ENCODE measurements around the gene YARS2.
"Not testable (repeated sequence)": the region's sequence is repeated elsewhere in the genome, so short reads cannot be mapped to it uniquely, and the experiment has no call there.

YARS2 gene

DNA sequence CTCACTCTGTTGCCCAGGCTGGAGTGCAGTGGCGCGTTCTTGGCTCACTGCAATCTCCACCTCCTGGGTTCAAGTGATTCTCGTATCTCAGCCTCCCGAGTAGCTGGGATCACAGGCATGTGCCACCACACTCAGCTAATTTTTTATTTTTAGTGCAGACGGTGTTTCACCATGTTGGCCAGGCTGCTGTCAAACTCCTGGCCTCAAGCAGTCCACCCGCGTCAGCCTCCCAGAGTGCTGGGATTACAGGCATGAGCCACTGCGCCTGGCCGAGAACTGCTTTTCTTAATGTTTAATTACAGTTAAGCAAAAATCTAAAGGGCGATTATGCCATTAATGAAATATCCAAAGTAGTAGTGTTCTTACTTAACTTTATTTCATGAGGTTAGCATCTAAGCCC, 13.6 kb downstream of the YARS2 start:
- no peak for DNase-seq

DNA sequence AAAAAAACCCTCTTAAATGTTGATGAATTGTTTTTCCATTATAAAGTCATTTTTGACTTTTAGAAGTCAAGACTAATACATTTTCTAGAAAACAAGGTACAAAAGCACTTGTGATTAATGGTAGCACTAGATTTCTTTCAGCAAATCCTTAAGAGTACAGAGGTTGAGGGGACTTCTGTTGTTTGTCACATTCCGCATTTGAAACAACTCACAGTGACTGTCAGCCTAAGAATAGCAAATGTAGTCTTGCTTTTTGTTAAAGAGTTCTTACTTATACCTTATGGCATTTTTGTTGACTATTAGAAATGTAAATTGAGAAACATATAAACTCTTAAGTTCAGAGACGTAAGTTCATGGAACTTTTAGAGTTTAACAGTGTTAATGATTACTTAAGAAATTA, 16.4 kb downstream of the YARS2 start:
- DNase-seq = no peak

DNA sequence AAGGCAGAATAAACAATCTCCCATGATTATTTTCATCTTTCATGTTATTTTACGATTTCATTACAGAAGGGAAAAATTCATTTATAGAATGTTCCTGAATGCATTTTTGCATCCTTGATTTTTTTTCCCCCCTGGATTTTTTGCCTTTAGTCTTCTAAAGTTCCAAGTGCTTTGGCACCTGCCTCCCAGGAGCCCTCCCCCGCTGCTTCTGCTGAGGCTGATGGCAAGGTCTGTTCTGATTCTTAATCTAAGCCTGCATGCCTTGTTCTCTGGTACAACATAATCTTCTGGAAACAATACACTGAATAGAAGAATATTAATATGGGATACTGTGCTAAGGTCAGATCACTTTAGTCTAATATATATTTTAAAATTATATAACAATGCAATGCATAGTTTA, 18.0 kb downstream of the YARS2 start:
- DNase-seq = no peak

DNA sequence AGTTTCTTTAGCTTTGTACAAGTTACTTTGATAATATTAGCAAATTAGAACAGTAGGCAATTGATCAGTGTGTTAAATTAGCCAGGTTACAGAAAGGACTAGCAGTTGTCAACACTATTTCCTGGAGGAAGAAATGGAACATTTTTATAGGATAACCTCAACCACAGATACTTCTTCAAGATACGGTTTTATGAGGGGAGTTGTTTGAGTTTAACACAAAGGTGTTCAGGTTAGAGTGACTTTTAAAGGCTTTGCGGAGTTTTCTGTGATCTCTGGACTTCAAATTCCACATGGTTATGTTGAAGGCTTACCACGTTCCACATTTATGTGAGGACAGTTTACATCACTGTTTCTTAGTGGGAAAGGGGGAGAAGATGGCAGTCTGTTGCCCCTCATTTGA, 19.3 kb downstream of the YARS2 start:
- no peak for DNase-seq

DNA sequence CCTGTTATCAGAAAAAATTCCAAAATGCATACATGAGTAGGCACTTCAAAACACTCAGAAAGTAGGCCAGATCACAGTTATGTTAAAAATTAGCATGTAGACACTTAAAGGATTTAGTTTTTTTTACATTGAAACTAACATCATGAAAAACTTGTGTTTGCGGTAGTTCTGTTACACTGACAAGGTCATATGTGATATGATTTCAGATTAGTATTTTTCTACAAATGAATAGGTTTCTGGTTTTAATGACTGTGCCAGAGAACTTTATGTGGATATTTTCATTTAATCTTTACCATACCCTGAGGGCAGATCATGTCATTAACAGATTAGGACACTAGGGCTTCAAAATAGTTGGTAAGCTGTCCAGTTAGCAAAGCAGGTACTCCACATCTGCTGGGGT, 20.7 kb downstream of the YARS2 start:
- DNase-seq = no peak

DNA sequence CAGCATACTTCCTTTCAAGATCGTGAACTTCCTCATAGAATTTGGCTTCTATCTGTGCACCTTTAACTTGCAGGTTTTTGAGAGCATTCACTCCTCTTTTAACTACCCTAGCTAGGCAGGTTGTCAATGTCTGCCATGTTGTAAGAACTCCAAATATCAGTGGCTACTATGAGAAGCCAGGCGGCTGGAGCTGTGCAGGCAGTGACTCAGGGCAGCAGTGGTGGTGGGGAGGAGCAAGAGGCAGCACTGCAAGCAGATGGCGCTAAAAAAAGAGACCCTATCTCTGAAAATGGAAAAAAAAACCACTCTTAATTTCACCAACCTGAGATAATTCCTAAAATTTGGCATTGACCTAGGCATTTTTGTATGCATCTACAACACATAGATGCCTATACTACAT, 28.5 kb downstream of the YARS2 start:
- no peak for DNase-seq

DNA sequence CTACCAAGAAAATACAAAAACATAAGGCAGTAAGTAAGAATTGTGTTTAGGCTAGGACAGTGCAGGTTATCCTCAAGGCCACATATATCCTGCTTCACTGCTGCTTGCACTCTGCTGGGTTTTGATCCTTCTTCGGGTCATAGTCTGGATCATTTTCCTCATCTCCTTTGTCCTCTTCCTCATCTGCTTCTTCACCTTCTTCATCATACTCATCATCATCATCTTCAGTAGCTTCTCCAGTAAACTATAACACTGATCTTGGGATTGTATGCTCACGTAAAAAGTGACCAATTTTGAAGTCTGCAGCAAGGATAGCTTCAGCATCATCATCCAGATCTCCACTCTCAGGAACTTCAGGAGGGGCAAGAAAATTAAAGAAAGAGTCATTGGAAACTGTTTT, 29.4 kb downstream of the YARS2 start:
- DNase-seq = no peak

DNA sequence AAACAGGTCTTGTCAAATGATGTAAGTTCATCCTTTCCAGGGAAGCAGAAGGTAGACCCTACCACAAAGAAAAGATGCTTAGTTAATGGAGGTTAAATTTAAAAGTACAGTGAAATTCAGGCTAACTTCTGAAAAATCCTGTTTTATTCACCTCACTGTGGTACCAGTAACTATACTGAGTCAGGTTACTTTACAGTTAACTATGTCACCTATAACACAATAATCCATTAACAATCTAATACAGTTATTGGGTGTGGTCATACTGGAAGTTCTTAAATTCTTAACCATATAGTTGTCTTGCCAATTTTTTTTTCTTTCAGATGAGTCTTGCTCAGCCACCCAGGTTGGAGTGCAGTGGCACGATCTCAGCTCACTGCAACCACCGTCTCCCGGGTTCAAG, 30.4 kb downstream of the YARS2 start:
- DNase-seq = not testable (repeated sequence)

DNA sequence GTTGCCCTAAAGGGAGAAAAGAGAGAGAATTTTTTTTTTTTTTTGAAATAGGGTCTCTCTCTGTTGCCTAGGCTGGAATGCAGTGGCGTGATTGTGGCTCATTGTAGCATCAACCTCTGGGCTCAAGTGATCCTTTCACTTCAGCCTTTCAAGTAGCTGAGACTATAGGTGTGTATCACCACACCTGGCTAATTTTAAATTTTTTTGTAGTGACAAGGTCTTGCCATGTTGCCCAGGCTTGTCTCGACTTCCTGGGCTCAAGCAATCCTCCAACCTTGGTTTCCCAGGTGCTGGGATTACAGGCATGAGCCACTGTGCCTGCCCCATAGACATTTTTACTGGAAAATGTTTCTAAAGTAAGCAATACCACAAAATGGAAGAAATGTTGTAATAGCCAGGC, 36.8 kb downstream of the YARS2 start:
- DNase-seq = no peak

DNA sequence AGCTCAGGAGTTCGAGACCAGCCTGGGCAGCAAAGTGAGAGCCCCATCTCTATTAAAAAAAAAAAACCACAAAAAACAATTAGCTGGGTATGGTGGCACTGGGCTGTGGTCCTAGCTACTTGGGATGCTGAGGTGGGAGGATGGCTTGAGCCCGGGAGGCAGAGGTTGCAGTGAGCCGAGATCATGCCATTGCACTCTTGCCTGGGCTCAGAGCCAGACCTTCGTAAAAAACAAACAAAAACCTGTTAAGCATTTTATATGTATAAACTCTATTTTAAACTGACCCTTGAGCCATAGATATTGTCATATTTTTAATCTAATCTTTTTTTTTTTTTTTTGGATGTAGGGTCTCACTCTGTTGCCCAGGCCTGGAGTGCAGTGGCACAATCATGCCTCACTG, 40.9 kb downstream of the YARS2 start:
- no peak for DNase-seq

DNA sequence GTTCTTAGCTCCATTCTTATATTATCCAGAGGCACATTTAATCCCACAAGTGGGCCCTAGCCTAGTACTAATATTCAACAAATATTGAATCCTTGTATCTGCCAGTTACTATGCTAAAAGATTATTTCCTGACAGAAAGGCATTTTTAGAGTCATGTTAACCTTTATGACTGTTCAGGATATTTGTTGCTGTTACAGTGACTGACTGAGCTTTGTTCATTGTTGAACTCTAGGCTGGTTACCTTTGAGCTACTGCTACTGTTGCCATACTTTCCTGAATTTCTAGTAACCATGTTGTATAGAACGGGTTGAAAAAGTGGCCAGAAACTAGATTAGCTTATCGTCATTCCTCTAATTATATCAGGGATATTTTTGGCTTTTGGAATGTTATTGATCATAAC, 46.8 kb downstream of the YARS2 start:
- DNase-seq = no peak

DNA sequence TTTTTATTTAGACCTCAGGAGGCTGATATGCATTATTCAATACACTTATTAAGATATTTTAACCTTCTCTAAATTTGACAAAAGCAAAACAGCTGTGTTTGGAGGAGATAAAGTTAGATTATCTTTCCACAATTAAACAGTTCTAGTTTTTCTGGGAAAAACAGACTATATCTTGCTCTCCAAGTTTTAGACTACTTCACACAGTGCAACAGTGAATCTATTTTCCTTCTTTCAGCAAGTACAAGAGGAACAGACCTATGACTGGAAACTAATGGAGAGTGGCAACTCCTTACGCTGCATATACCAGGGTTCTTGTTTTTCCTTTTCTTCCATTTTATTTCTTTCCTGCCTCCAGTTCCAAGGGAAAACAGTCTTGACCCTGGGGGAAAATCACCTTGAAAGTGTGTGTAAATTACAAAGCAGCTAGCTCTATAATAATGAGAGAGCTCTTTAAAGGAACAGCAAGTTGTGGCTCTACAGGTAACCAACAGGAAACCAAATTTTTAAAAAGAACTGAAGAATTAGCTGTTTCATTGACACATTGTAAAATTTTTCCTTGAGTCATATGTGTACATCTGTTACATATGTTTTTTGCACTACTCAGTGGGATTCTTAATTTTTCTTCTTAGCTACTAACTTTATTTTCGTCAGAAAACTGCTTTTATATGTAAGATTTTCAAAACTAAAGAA, 49.2 kb downstream of the YARS2 start:
- DNase-seq = peak; percentile 11

DNA sequence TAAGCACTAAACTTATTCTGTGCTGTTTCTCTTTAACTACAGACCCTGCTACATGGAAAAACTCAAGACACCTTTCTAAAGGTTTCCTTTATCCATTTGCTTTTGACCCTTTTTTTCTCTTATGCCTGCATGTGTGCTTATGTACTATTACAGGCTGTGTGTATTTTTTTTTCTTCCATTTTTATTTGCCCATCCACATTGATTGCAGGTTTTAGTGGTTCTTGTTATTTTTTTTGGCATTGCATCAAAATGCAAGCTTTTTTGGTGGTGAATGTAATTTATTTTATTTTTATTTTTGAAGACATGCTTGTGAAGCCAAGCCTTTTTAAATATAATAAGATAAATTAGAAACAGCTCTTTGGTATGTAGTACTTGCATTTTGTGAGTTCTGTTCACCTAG, 49.9 kb downstream of the YARS2 start:
- no peak for DNase-seq

DNA sequence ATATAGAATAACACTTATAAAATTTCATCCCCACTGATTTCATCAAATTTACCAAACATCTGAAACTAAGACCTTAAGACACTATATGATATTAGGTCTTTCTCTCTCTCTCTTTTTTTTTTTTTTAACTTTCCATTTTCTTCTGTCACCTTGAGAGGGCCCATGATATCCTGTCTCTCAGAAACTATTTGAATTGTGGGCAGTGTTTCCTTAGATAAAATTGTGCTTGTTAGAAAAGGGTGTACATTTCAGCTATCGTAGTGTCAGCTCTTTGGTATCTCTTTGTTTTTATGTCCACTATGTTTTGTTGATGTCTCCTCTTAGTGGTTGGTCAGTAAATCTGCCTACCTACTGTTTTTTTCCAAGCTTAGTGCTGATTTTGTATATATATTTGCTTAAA, 52.8 kb downstream of the YARS2 start:
- no peak for DNase-seq

DNA sequence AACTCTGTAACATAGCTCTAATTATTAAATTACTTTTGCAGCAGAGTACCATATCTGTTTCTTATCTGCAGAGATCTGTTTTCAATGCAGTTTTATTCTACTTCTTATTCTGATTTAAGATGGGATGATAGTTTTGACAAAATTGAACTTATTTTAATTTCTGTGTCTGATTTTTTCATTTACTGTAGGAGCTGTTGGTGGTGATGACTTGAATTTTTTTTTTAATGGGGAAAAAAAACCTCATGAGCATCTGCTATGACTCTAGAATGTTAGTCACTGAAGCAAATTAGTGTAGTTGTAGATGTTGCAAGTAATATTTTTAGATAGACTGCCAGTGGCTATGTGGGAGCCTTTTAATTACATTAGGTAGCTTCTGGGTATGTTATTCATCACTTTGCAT, 53.2 kb downstream of the YARS2 start:
- no peak for DNase-seq

DNA sequence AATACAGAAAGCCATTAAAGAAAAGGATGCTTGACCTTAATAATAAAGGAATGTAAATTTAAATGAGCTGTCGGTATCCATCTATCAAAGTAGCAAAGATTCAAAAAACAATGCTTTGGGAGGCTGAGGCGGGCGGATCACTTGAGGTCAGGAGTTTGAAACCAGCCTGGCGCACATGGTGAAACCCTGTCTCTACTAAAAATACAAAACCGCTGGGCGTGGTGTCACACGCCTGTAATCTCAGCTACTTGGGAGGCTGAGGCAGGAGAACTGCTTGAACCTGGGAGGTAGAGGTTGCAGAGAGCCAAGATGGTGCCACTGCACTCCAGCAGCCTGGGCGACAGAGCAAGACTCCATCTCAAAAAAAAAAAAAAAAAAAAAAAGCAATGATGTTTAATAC, 56.3 kb downstream of the YARS2 start:
- not testable (repeated sequence) for DNase-seq

DNA sequence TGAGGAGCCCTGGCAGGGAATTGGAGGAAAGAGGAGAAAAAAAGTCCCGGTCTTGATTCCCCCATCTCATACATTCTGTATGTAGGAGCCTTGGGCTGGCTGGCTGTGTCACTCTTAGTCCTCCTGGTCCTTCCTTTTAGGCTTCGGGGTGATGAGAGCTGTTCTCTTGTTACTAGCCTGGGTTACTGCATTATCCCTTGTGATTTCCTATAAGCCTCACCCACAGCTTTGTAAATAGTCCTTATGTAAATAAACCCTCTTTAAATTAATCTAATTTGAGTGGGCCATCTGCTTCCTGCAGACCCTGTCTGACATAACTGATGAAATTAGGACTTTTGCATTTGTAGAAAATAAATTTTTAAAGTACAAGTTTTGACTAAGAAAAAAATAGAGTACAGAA, 57.4 kb downstream of the YARS2 start:
- DNase-seq = no peak

DNA sequence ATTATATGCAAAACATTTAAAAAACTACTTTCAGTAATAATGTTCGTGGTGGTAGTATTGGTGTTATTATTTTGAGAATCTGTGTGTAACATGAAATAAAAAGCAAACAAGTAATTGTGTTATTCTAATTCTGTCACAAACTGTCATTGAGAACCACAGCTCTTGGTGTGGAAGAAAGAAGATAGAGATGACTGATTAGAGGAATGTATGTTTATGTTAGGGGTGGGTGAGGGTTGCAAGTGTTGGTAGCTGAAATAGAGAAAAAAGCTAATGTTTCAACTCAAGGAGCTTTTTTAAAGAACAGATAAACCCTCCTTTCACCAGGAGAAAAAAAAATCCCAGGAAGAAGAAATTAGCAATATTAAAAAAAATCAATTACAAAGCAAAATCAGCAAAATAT, 58.3 kb downstream of the YARS2 start:
- DNase-seq = no peak
